ENCODE results near the gene ZNF12. TPM values are rescaled to one million over a fixed set of nuclear protein-coding genes. Genes with fewer than 3 reads are reported as not detected.
"Not testable (repeated sequence)": the region's sequence is repeated elsewhere in the genome, so short reads cannot be mapped to it uniquely, and the experiment has no call there.

Gene ZNF12
- total RNA-seq, 4 donors from 2014 or later, result 11.1 to 27.6 (median 16.1) TPM

GRCh38 chr7:6701860-6702259 lies 4.9 kb downstream of the ZNF12 start:
- DNase-seq (ENCODE audit: low spot score) (no peak), ATAC-seq (ENCODE audit: low FRiP score) (no peak)
- TF ChIP-seq, protein P1, sequence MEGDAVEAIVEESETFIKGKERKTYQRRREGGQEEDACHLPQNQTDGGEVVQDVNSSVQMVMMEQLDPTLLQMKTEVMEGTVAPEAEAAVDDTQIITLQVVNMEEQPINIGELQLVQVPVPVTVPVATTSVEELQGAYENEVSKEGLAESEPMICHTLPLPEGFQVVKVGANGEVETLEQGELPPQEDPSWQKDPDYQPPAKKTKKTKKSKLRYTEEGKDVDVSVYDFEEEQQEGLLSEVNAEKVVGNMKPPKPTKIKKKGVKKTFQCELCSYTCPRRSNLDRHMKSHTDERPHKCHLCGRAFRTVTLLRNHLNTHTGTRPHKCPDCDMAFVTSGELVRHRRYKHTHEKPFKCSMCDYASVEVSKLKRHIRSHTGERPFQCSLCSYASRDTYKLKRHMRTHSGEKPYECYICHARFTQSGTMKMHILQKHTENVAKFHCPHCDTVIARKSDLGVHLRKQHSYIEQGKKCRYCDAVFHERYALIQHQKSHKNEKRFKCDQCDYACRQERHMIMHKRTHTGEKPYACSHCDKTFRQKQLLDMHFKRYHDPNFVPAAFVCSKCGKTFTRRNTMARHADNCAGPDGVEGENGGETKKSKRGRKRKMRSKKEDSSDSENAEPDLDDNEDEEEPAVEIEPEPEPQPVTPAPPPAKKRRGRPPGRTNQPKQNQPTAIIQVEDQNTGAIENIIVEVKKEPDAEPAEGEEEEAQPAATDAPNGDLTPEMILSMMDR (IDR thresholded peaks at IDR 0.05), result no peak

DNA sequence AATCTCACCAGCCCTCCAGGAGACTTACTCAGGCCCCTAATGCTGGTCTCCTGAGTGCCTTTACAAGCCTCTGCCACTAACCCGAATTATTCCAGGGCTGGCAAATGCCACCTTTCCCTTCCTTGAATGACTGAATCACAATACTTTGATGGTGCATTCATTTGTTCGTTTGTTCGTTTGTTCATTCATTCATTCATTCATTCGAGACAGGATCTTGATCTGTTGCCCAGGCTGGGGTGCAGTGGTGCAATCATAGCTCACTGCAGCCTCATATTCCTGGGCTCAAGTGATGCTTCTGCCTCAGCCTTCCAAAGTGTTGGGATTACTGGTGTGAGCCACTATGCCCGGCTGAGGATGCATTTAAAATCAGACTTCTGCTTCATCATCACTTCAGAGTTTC lies 6.0 kb downstream of the ZNF12 start:
- no peak for DNase-seq (ENCODE audit: low spot score)
- ATAC-seq (ENCODE audit: low FRiP score), result no peak
- TF ChIP-seq, protein P1 (IDR thresholded peaks at IDR 0.05), result no peak

- DNase-seq (ENCODE audit: low spot score), result no peak
- TF ChIP-seq, protein P1 (IDR thresholded peaks at IDR 0.05), result no peak
- ATAC-seq (ENCODE audit: low FRiP score), result no peak
These were observed 15.1 kb downstream of the ZNF12 start for GRCh38 chr7:6691609-6692106.

DNA sequence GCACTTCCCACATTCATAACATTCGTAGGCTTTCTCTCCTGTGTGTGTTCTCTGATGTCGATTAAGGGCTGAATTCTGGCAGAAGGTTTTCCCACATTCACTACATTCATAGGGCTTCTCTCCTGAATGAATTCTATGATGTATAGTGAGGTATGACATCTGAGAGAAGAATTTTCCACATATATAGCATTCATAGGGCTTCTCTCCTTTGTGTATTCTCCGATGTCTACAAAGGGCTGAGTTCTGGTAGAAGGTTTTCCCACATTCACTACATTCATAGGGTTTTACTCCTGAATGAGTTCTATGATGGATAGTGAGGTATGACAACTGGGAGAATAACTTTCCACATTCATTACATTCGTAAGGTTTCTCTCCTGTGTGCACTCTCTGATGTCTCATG lies 15.6 kb downstream of the ZNF12 start:
- no peak for ATAC-seq (ENCODE audit: low FRiP score)

GRCh38 chr7:6680146-6680545 lies 26.6 kb downstream of the ZNF12 start:
- ATAC-seq (ENCODE audit: low FRiP score), result no peak
- TF ChIP-seq, protein P1 (IDR thresholded peaks at IDR 0.05), result no peak
- no peak for DNase-seq (ENCODE audit: low spot score)

More for the DNA sequence above, 15.6 kb downstream of the ZNF12 start:
- no peak for DNase-seq (ENCODE audit: low spot score)
- TF ChIP-seq, protein P1 (IDR thresholded peaks at IDR 0.05), result no peak

DNA sequence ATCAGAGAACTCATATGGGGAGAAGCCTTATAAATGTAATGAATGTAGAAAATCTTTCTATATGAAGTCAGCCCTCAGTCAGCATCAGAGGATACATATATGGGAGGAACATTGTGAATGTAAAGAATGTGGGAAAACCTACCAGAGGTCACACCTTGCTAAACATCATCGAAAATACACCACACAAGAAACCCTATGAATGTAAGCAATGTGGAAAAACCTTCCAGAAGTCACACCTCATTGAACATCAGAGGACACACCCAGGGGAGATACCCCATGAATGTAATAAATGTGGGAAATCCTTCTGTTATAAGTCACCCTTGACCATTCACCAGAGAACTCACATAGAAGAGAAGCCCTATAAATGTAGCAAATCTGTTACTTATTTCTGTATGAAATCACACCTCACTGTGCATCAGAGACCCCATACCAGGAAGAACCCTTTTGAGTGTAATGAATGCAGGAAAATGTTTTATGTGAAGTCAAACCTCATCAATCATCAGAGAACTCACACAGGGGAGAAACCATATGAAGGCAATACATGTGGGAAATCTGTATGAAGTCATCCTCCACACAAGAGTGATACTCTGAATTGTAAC lies 30.8 kb downstream of the ZNF12 start:
- DNase-seq (ENCODE audit: low spot score) (no peak), ATAC-seq (ENCODE audit: low FRiP score) (no peak)
- TF ChIP-seq, protein P1 (IDR thresholded peaks at IDR 0.05), result no peak

- DNase-seq (ENCODE audit: low spot score); ATAC-seq (ENCODE audit: low FRiP score): not testable (repeated sequence)
These were observed 35.9 kb downstream of the ZNF12 start for GRCh38 chr7:6670851-6671250.
